Fibroblast of lung (primary cell): Measurements from ENCODE around the gene SNRK.

Experiments
- CTCF ChIP-seq, 2 donors: IDR thresholded peaks in 1 of 2; conservative IDR thresholded peaks in 1 of 2; 1 replicate in 1 of 2; 2 replicates in 1 of 2; pipeline ENCODE4 v1.5.1; 2011 to 2012; ENCODE audit warnings: low read length in 2 of 2, control low read depth in 1 of 2, inconsistent platforms in 1 of 2, low read depth in 1 of 2, mild to moderate bottlenecking in 1 of 2
- EZH2 ChIP-seq: IDR thresholded peaks from 2 replicates; pipeline ENCODE4 v1.5.1; 2012; ENCODE audit warnings: low read length, control low read depth, mild to moderate bottlenecking; ENCODE audit errors: missing control alignments

- TF ChIP-seq CTCF (conservative IDR thresholded peaks at IDR 0.05 in 1 of 2, IDR thresholded peaks at IDR 0.05 in 1 of 2; ENCODE audit: low read depth in 1 of 2, low read length in 2 of 2) (no peak), EZH2 (no peak)
Observed at GRCh38 chr3:43279532-43279931, 6.8 kb upstream of the SNRK start.
